Esophagus (tissue), 2 donors: ENCODE data around the gene LRMDA. TPM values are rescaled to one million over a fixed set of nuclear protein-coding genes. Genes with fewer than 3 reads are reported as not detected.

Experiments used
- H3K27ac ChIP-seq, 2 donors: one replicate each; pipeline ENCODE4 v1.5.1; 2013; ENCODE audit warnings: low read depth in 2 of 2, mild to moderate bottlenecking in 2 of 2, inconsistent platforms in 1 of 2, low read length in 1 of 2, moderate library complexity in 1 of 2
- H3K27me3 ChIP-seq, 2 donors: one replicate each; pipeline ENCODE4 v1.6.1; 2013; ENCODE audit warnings: low read length in 2 of 2, control low read depth in 1 of 2, mild to moderate bottlenecking in 1 of 2; ENCODE audit not compliant: insufficient read depth in 2 of 2, control insufficient read depth in 1 of 2
- H3K36me3 ChIP-seq, 2 donors: one replicate each; pipeline ENCODE4 v1.6.1; 2013; ENCODE audit warnings: low read length in 1 of 2; ENCODE audit not compliant: control insufficient read depth in 2 of 2, insufficient read depth in 2 of 2
- H3K4me1 ChIP-seq, 2 donors: one replicate each; pipeline ENCODE4 v1.6.1; 2013; ENCODE audit warnings: low read length in 1 of 2; ENCODE audit not compliant: control insufficient read depth in 2 of 2, insufficient read depth in 2 of 2
- H3K4me3 ChIP-seq, 2 donors: one replicate each; pipeline ENCODE4 v1.5.1; 2013; ENCODE audit warnings: low read length in 2 of 2, mild to moderate bottlenecking in 2 of 2, low read depth in 1 of 2, moderate library complexity in 1 of 2
- H3K9me3 ChIP-seq, 2 donors: one replicate each; pipeline ENCODE4 v1.6.1; 2013; ENCODE audit warnings: mild to moderate bottlenecking in 2 of 2, low read depth in 1 of 2, low read length in 1 of 2, moderate library complexity in 1 of 2; ENCODE audit not compliant: control insufficient read depth in 2 of 2, insufficient read depth in 1 of 2
- WGBS, 2 donors: extraction: QIAGEN DNeasy Blood & Tissue Kit; methylation state at CpG; one replicate each; pipeline ENCODE4 v1.1.7; 2013; 5-methylcytosine and 5-hydroxymethylcytosine counted together
- polyA plus RNA-seq, 2 donors: library from polyadenylated mRNA; stranded (reverse); fragments of 200-250 nt; gene quantifications; one replicate each; pipeline ENCODE4 v1.2.3, GENCODE V29; 2013
- donor health status: healthy with polysubstance abuse.
- donor health status: Bipolar disorder and iron deficiency.

LRMDA gene
- polyA plus RNA-seq, 2 donors: 1.8 to 4.0 TPM

GRCh38 chr10:76347832-76348231 is 916.4 kb downstream of the LRMDA start:
- Histone ChIP-seq H3K27ac (no peak overlapping the region), H3K4me3 (no peak overlapping the region), H3K9me3 (no peaks in the 10 kb centered on the region), H3K27me3 (no peaks in the 10 kb centered on the region), H3K36me3 (no peaks in the 10 kb centered on the region), H3K4me1 (no peaks in the 10 kb centered on the region)
- WGBS, 2 donors: 90 to 92% methylated on average over 2 of the region's 2 CpGs

GRCh38 chr10:76350583-76350982 is 919.2 kb downstream of the LRMDA start:
- Histone ChIP-seq H3K9me3 (no peaks in the 10 kb centered on the region), H3K36me3 (no peaks in the 10 kb centered on the region), H3K27ac (no peak overlapping the region), H3K4me3 (no peak overlapping the region), H3K4me1 (no peaks in the 10 kb centered on the region), H3K27me3 (no peaks in the 10 kb centered on the region)
- 75 to 89% methylated on average over 4 of the region's 4 CpGs for WGBS, 2 donors

- Histone ChIP-seq H3K27ac (no peak overlapping the region), H3K36me3 (no peaks in the 10 kb centered on the region), H3K4me1 (no peaks in the 10 kb centered on the region), H3K9me3 (no peaks in the 10 kb centered on the region), H3K4me3 (no peak overlapping the region), H3K27me3 (no peaks in the 10 kb centered on the region)
- 90% methylated on average over 5 of the region's 5 CpGs for WGBS, 2 donors
Observed at GRCh38 chr10:76352300-76352699, 920.9 kb downstream of the LRMDA start.

GRCh38 chr10:76353237-76353851 is 921.9 kb downstream of the LRMDA start:
- no peaks in the 10 kb centered on the region for H3K9me3 ChIP-seq
- no peaks in the 10 kb centered on the region for H3K27me3 ChIP-seq
- H3K4me3 ChIP-seq: no peak overlapping the region
- H3K36me3 ChIP-seq: no peaks in the 10 kb centered on the region
- H3K4me1 ChIP-seq: no peaks in the 10 kb centered on the region
- no peak overlapping the region for H3K27ac ChIP-seq
- 71 to 78% methylated on average over 6 of the region's 6 CpGs for WGBS, 2 donors

- Histone ChIP-seq H3K4me3 (no peak overlapping the region), H3K4me1 (no peaks in the 10 kb centered on the region)
- WGBS, 2 donors: 84 to 87% methylated on average over 2 of the region's 2 CpGs
Observed at GRCh38 chr10:76354212-76354738, 922.9 kb downstream of the LRMDA start.

GRCh38 chr10:76354921-76355320 is 923.5 kb downstream of the LRMDA start:
- Histone ChIP-seq H3K27ac (no peak overlapping the region), H3K4me1 (no peaks in the 10 kb centered on the region), H3K36me3 (no peaks in the 10 kb centered on the region), H3K27me3 (no peaks in the 10 kb centered on the region), H3K4me3 (no peak overlapping the region), H3K9me3 (no peaks in the 10 kb centered on the region)
- 77 to 79% methylated on average over 4 of the region's 4 CpGs for WGBS, 2 donors

More at GRCh38 chr10:76354212-76354738, 922.9 kb downstream of the LRMDA start:
- Histone ChIP-seq H3K27ac (no peak overlapping the region), H3K27me3 (no peaks in the 10 kb centered on the region), H3K36me3 (no peaks in the 10 kb centered on the region), H3K9me3 (no peaks in the 10 kb centered on the region)

- Histone ChIP-seq H3K4me1 (no peaks in the 10 kb centered on the region), H3K36me3 (no peaks in the 10 kb centered on the region), H3K27me3 (no peaks in the 10 kb centered on the region), H3K9me3 (no peaks in the 10 kb centered on the region), H3K4me3 (no peak overlapping the region), H3K27ac (no peak overlapping the region)
- WGBS, 2 donors: 90 to 92% methylated on average over 4 of the region's 4 CpGs
Observed at GRCh38 chr10:76356557-76356956, 925.1 kb downstream of the LRMDA start.

- H3K36me3 ChIP-seq: no peaks in the 10 kb centered on the region
- no peaks in the 10 kb centered on the region for H3K27me3 ChIP-seq
- H3K27ac ChIP-seq: no peak overlapping the region
- H3K4me3 ChIP-seq: no peak overlapping the region
- no peaks in the 10 kb centered on the region for H3K9me3 ChIP-seq
- H3K4me1 ChIP-seq: no peaks in the 10 kb centered on the region
- WGBS, 2 donors: 82 to 83% methylated on average over 8 of the region's 8 CpGs
Observed at GRCh38 chr10:76357726-76358415, 926.4 kb downstream of the LRMDA start.

GRCh38 chr10:76358743-76359395 is 927.4 kb downstream of the LRMDA start:
- Histone ChIP-seq H3K27ac (no peak overlapping the region), H3K4me3 (no peak overlapping the region), H3K27me3 (no peaks in the 10 kb centered on the region), H3K36me3 (no peaks in the 10 kb centered on the region), H3K9me3 (no peaks in the 10 kb centered on the region), H3K4me1 (no peaks in the 10 kb centered on the region)
- 92 to 97% methylated on average over 5 of the region's 5 CpGs for WGBS, 2 donors
